Measurements from ENCODE around the gene PTDSS2. TPM values are rescaled to one million over a fixed set of nuclear protein-coding genes. Genes with fewer than 3 reads are reported as not detected.

PTDSS2 gene
- 21.4 and 57.4 TPM in 2 replicates for total RNA-seq

DNA sequence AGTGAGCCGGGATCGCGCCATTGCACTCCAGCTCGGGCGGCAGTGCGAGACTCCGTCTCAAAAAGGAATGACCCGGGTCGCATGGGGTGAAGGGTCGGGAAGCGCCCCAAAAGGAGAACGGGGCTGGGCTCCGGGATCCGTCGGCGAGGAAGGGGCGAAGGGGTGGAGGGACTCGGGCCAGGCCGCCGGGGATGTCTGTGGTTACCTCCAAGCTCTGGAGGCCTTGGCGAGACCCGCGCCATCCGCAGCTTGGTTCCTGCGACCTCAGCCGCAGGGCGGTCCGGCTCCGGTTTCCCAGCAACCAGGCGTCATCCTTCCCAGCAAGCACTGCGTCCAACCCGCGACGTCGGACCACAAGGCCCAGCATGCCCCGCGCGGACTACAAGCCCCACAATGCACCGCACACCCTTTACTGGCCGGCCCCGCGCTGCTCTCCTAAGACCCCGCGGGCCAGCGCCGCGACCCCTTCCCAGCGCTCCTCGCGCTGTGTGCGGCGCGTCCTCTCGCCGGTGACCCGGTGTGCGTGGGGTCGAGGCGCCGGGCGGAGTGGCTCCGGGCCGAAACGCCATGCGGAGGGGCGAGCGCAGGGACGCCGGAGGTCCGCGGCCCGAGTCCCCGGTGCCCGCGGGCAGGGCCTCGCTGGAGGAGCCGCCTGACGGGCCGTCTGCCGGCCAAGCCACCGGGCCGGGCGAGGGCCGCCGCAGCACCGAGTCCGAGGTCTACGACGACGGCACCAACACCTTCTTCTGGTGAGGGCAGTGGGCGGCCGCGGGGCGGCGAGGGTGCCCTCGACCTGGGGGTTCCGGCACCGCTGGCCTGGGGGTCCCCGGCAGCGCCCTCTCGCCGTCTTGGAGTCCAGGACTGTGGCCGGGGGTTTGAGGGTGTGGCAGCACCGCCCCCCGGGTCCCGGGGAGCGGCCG lies at the start of gene PTDSS2:
PTDSS2 (plus strand) TSS at position 391 of the 920 bp plus-strand sequence; CDS start at position 568, 177 bp downstream.

DNA sequence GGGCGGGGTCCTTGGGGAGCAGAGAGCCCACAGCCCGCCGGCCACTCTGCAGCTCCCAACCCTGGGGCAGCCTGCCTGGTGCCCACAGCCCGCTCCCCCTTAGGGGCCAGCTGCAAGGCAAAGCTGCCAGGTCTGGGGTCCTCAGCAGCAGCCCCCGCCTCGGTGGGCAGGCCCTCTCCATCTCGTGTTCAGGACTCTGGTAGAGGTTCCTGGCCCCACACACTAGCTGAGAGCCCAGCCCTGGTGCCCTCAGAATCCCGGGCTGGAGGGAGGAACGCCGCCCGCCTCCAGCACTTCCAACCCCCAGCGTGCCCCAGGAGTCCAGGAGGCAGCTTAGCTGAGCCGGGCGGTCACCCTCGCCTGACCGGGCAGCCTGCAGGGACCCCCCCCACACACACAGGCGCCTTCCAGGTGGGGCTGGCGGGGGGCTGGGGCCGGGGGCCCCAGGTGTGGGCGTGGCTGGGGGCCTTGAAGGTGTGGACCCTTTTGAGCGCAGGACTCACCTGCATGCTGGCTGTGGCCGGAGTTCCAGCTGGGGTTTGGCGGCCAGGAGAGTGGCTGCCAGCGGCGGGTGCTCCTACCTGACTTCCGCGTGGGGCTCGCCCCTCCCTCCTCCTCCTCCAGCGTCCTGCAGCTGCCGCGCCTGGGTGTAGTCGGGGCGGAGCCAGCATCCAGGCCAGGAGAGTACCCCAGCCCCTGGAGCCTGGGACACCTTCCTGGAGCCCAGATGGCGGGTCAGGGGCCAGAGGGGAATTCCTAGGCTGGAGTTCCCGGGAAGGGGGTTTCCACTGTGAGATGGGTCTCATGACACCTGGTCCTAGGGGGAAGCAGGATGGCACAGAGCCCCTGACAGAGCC lies 8.4 kb upstream of the PTDSS2 start, which contains the start of gene ANO9:
ANO9 (minus strand) TSS at position 594 of the 857 bp plus-strand sequence; CDS start at position 509, 85 bp downstream.

DNA sequence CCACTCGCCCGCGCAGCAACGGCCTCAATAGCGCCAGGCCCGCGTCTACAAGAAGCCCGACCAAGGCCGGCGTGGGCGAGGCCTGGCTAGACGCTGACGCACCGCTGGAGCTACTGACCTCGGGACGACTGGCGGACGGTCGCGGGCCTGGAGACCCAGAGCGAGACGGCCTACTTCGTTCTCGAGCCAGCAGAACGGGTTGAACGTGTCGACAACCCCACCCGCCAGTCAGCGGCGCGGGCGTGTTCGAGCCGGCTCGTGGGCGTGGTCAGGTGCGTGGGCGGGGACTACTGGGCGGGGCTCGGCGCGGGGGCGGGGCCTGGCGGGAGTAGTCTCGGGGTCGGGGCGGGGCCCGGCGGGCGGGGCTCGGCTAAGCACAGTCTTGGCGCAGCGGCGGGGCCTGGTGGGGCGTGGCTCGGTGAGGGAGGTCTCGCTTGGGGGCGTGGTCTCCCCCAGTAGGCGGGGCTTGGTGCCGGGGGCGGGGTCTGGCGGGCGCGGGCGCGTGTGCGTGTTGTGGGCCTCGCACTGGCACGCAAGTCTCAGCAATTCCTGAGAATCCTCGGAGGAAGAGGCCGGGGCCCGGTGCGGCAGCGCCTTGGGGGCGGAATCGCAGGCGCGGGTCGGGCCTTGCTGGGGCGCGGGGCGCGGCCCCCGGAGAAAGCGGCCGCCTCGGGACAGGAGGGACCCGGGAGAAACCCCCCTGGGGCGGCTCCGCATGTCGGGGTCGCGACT lies 57.1 kb downstream of the PTDSS2 start, which contains the start of gene RNH1:
RNH1 (minus strand) TSS at position 248 of the 732 bp plus-strand sequence. CDS start 5,080 bp downstream, outside the sequence.

DNA sequence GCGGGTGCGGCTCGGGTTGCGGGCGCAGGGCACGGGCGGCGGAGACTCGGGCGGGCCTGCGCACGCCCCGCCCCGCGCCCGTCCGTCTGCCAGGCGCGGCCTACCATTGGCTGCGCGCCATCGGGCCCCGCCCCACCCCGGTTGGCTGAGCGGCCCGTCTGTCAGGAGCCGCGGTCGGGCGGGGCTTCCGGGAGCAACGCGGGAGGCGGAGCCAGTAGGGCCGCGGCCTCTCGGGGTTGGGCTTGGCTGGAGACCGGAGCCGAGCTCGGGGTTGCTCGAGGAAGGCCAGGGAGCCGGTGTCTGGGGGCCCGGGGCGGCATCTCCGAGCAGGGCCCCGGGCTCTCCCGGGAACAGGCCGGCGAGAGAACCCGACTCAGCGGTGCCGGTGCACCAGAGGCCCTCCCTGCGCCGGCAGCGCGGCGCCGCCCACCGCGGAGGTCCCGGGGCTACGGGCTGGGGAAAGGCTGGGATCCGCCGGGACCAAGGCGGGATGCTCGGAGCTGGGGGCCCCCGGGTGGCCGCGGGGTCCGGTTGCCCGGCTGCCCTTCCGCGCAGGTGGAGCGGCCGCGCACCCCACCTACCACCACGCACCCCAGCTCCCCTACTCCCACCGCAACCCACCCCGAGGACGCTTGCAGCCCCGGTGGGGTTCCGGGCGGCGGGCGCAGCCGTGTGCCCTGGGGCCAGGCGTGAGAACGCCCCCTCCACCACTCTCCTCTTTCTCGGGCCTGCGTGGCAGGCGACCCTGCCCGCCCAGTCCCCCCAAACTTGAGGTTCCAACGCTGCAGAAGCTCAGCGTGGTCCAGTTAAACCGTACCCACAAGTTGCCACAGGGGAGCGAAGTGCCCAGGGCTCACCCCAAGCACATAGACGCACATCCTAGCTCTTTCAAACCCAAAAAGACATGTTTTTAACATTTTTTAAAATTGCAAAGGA lies 85.7 kb downstream of the PTDSS2 start, which contains the start of gene HRAS:
HRAS (minus strand) TSS at position 58 of the 936 bp plus-strand sequence.

DNA sequence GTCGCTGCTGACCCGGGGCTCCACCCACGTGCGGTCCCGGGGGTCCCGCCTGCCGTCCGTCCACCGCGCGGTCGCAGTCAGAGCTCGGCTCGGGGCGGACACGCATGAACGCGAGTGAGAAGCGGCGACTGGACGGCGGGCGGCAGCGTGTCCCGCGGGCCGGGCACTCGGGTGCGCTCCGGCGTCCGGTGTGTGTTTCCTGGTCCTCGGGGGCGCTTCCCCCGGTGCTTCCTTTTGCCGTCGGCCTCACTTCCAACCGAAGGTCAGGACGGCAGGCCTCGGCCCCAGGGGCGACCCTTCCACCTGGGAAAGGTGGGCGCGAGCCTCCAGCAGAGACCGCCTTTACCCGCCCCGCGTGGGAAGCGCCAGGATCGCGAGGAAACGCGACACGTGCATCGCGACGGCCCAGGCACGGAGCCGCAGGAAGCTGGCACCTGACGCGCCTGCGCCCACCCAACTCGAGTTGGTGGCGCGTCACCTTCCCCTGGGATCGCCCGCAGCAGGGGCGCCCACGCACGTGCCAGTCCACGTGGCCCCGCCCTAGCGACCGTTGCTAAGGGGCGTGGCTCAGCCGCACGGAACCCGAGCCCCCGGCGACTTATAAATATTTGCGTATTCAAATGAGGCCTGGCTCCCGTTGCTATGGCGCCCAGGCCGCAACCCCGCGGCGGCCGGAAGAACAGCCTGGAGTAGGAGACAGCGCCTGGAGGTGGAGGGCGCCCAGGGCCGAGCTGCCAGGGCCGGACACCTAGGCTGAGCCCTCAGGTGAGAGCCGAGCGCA lies 87.0 kb downstream of the PTDSS2 start, which contains the start of gene LRRC56:
LRRC56 (plus strand) TSS at position 687 of the 781 bp plus-strand sequence. CDS start 3,158 bp downstream, outside the sequence.

Other genes with a start within 250 kb of the PTDSS2 start
- gene BET1L, start 242.9 kb upstream of the PTDSS2 start, total RNA-seq: 44.7 and 49.1 TPM in 2 replicates
- gene RIC8A, start 242.6 kb upstream of the PTDSS2 start, total RNA-seq: 203 and 210 TPM in 2 replicates
- 8.5 and 13.8 TPM in 2 replicates for gene SIRT3, start 213.9 kb upstream of the PTDSS2 start, total RNA-seq
- gene PSMD13, start 213.3 kb upstream of the PTDSS2 start, total RNA-seq: 205 and 224 TPM in 2 replicates
- not detected in 2 replicates for gene NLRP6, start 171.9 kb upstream of the PTDSS2 start, total RNA-seq
- 2.9 and 6.4 TPM in 2 replicates for gene PGGHG, start 161.2 kb upstream of the PTDSS2 start, total RNA-seq
- not detected in 2 replicates for gene IFITM5, start 150.8 kb upstream of the PTDSS2 start, total RNA-seq
- gene IFITM2, start 142.5 kb upstream of the PTDSS2 start, total RNA-seq: 142 and 147 TPM in 2 replicates
- gene IFITM1, start 136.2 kb upstream of the PTDSS2 start, total RNA-seq: 95.4 and 122 TPM in 2 replicates
- 188 and 208 TPM in 2 replicates for gene IFITM3, start 129.4 kb upstream of the PTDSS2 start, total RNA-seq
- gene B4GALNT4, start 80.8 kb upstream of the PTDSS2 start, total RNA-seq: 1.2 and 2.0 TPM in 2 replicates
- gene PKP3, start 56.1 kb upstream of the PTDSS2 start, total RNA-seq: 1.6 and 4.9 TPM in 2 replicates
- gene SIGIRR, start 35.3 kb upstream of the PTDSS2 start, total RNA-seq: 32.9 and 45.9 TPM in 2 replicates
- gene ANO9, start 8.3 kb upstream of the PTDSS2 start, total RNA-seq: not detected in 2 replicates
- 434 and 503 TPM in 2 replicates for gene RNH1, start 57.0 kb downstream of the PTDSS2 start, total RNA-seq
- gene HRAS, start 85.3 kb downstream of the PTDSS2 start, total RNA-seq: 50.7 and 66.3 TPM in 2 replicates
- 0.71 and 1.4 TPM in 2 replicates for gene LRRC56, start 87.2 kb downstream of the PTDSS2 start, total RNA-seq
- 0.29 TPM in 1 of 2 replicates, not detected in the other for gene LMNTD2, start 110.5 kb downstream of the PTDSS2 start, total RNA-seq
- 14.7 and 36.0 TPM in 2 replicates for gene RASSF7, start 110.7 kb downstream of the PTDSS2 start, total RNA-seq
- 11.0 and 16.7 TPM in 2 replicates for gene PHRF1, start 126.2 kb downstream of the PTDSS2 start, total RNA-seq
- gene IRF7, start 165.7 kb downstream of the PTDSS2 start, total RNA-seq: 11.7 and 21.3 TPM in 2 replicates
- not detected in 2 replicates for gene CDHR5, start 174.7 kb downstream of the PTDSS2 start, total RNA-seq
- gene SCT, start 176.9 kb downstream of the PTDSS2 start, total RNA-seq: not detected in 2 replicates
- not detected in 2 replicates for gene DRD4, start 187.0 kb downstream of the PTDSS2 start, total RNA-seq
- gene DEAF1, start 244.9 kb downstream of the PTDSS2 start, total RNA-seq: 20.0 and 26.5 TPM in 2 replicates
- 27.5 and 48.1 TPM in 2 replicates for gene TMEM80, start 245.5 kb downstream of the PTDSS2 start, total RNA-seq